Cardiac fibroblast (primary cell): ENCODE data around the gene ESAM.

Source experiments
- DNase-seq, 2 donors: peaks; one replicate each; pipeline versions ENCODE4 v3.0.0 to v3.0.0-alpha.2; 2010; ENCODE audit warnings: low read depth in 2 of 2
- H3K4me3 ChIP-seq, 2 donors: replicated peaks in 1 of 2; 1 replicate in 1 of 2; 2 replicates in 1 of 2; pipeline ENCODE4 v1.5.1; 2011; ENCODE audit warnings: low read depth in 2 of 2, low read length in 2 of 2, mild to moderate bottlenecking in 2 of 2, moderate library complexity in 1 of 2
- CTCF ChIP-seq: IDR thresholded peaks from one replicate; pipeline ENCODE4 v1.5.1; 2011; ENCODE audit warnings: low read depth, mild to moderate bottlenecking, low read length, inconsistent platforms

ESAM gene

GRCh38 chr11:124757320-124757719 lies 4.8 kb downstream of the ESAM start:
- no peak for TF ChIP-seq CTCF
- no peak for DNase-seq
- H3K4me3 ChIP-seq, result no peak overlapping the region

DNA sequence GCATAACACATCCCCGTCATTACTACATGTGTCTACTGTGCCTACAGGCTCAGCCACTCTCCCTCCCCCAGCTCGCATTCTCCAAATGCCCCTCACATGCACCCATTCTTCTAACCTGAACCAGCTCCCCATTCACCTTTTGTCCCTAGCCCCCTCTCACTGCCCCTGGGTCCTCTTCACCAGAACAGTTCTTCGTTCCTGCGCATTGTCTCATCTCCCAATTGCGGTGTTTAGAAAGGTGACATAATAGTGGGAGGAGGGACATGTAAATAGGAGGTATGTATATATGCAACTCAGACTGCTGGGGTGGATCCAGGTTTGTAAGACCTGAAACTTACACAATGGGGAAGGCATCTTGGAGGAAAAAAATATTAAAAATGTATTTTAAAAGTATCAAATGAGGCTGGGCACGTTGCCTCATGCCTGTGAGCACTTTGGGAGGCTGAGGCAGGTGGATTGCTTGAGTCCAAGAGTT lies 5.3 kb downstream of the ESAM start:
- no peak overlapping the region for H3K4me3 ChIP-seq
- no peak for TF ChIP-seq CTCF
- DNase-seq, result no peak

GRCh38 chr11:124756033-124756752 lies 5.9 kb downstream of the ESAM start:
- TF ChIP-seq CTCF, result no peak
- H3K4me3 ChIP-seq, result no peak overlapping the region
- DNase-seq, result no peak

- H3K4me3 ChIP-seq, result no peak overlapping the region
- no peak for DNase-seq
- TF ChIP-seq CTCF, result no peak
Observed at GRCh38 chr11:124754710-124755109, 7.4 kb downstream of the ESAM start.

DNA sequence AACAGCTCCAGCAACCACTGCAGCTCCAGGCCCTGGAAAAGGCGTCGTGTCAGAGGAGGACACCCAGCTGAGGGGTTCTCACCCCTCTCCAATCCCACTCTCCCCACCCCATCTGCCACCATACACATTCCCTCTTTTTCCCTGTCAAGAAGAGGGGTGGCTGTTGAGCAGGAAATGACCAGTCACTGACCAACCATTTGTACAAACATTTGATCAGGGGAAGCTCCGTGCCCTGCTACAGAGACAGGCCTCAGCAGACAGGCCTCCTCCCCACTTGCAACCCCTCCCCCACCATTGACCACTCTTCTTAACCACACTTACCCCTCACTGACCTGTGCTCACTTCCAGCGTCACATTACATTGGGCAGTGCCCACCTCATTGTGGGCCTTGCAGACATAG lies 7.8 kb downstream of the ESAM start:
- no peak for DNase-seq
- TF ChIP-seq CTCF, result no peak
- no peak overlapping the region for H3K4me3 ChIP-seq

GRCh38 chr11:124753624-124754023 lies 8.5 kb downstream of the ESAM start:
- no peak overlapping the region for H3K4me3 ChIP-seq
- no peak for TF ChIP-seq CTCF
- DNase-seq, result no peak

GRCh38 chr11:124753205-124753604 lies 8.9 kb downstream of the ESAM start:
- no peak for DNase-seq
- H3K4me3 ChIP-seq, result no peak overlapping the region
- TF ChIP-seq CTCF, result no peak
